ENCODE results near the gene LRP1B.
"Not testable (repeated sequence)": the region's sequence is repeated elsewhere in the genome, so short reads cannot be mapped to it uniquely, and the experiment has no call there.

The LRP1B gene

DNA sequence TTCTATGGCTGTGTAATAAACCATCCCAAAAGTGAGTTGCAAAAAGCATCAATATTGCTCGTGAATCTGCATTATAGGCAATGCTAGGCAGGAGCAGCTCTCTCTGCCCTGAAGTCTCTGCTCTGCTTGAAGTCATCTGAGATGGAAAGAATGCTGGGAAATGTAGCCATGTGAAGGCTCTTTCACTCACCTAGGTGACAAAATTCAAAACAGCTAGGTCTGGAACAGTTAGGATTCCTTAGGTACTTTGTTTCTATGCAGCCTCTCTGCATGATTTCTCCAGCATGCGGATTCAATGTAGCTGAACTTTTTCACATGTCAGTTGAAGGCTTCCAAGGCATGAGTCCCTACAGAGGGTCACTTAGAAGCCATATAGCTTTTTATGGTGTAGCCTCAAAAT, 1383.7 kb downstream of the LRP1B start:
- no peak for DNase-seq

GRCh38 chr2:140744379-140744778, 1386.4 kb downstream of the LRP1B start:
- DNase-seq = no peak

GRCh38 chr2:140737006-140737405, 1393.8 kb downstream of the LRP1B start:
- DNase-seq = no peak

DNA sequence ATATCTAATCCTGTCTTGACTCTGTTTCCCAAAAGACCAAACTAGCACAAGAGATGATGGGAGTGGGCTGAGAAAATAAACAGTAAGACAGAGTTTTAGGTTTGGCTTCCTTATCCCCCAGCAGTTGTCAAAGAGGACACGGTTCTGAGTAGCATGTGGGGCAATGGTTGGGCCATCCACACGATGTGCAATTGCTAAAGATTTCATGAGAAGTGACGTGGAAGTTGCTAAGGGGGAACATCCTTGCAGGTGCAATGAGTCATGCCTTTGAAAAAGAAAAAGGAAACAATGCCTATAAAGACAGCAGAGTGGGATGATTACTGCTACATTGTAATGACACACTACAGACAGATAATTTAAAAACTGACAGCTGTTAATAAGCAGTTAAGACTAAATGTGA, 1395.8 kb downstream of the LRP1B start:
- DNase-seq = no peak

DNA sequence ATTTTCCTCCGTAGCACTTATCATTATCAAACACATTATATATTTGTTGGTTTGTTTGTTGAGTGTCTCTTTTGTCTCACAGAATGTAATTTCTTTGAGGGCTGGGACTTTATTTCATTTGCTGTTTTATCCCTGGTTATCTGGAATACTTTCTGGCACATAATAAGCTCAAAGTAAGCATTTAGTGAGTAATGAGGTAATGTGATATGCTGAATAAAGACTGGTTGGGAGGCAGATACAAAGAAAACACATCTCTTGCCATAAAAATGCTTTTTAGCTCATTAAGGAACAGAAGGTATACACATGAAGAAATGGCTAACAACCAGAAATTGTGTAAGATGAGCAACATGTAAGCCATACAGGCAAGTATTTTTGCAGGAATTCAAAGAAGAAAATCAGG, 1411.8 kb downstream of the LRP1B start:
- no peak for DNase-seq

- no peak for DNase-seq
These were observed 1413.3 kb downstream of the LRP1B start for GRCh38 chr2:140717481-140717880.

DNA sequence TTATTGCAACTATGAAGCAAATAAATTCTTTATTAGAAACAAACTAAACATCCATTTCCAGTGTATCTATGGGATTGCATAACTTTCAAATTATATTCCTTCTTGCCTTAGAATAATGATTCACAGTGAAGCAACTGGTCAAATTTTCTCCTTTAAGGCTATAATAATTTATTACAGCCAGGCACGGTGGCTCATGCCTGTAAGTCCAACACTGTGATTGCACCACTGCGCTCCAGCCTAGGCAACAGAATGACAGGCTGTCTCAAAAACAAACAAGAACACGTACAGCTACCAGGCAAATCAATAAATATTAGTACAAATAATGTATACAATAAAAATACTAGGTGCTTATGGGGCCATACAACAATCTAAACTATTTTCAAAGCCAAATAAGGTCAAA, 1416.2 kb downstream of the LRP1B start:
- no peak for DNase-seq

- no peak for DNase-seq
These were observed 1418.9 kb downstream of the LRP1B start for GRCh38 chr2:140711867-140712266.

GRCh38 chr2:140701726-140702125, 1429.1 kb downstream of the LRP1B start:
- no peak for DNase-seq

GRCh38 chr2:140698636-140699035, 1432.2 kb downstream of the LRP1B start:
- DNase-seq = no peak

DNA sequence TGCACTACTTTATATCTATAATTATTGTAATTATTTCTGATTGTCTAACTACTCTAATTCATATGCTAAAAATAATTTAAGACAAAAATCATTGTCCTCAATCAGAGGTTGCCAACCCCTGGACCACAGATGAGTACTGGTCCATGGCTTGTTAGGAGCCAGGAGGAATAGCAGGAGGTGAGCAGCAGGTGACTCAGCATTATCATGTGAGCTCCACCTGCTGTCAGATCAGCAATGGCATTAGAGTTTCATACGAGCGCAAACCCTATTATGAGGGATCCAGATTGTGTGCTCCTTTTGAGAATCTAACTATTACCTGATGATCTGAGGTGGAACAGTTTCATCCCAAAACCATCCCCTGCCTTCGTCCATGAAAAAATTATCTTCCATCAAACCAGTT, 1434.4 kb downstream of the LRP1B start:
- DNase-seq = no peak

DNA sequence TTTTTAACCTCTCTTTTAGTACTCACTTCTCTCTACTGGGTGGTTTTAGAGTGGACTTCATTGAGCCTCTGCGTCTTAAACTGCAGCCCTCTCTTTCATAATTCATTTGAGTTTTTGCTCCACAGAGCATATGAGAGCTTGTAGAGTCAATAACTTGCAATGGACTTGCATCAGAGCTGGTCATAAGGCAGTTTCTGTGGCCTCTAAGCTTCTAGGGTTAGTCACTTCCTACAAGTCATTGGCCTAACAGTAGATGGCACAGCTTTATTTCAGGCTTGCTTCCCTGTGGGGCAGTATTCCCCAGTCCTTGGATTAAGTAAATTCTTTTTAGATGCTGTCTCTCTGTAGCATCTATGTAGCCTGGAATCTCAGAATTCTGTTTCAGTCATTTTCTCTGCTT, 1435.7 kb downstream of the LRP1B start:
- DNase-seq = no peak

DNA sequence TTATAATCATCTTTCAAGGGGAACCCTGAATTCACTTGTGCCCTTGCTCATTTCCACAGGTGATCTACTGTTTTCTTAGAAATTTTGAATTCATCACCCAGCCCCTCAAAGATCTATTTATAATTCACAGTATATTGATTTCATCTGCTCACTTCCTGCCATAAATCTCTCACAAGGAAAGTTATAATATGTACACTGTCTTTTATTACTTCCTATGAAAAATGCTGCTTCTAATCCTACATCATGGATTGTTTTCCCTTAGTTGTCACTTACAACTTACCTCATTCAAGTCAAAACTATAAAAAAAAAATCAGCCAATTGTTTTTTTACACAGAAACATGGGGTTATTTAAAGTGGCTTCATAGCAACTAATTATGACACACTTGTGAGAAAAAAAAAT, 1443.0 kb downstream of the LRP1B start:
- no peak for DNase-seq

GRCh38 chr2:140683658-140684057, 1447.2 kb downstream of the LRP1B start:
- no peak for DNase-seq

DNA sequence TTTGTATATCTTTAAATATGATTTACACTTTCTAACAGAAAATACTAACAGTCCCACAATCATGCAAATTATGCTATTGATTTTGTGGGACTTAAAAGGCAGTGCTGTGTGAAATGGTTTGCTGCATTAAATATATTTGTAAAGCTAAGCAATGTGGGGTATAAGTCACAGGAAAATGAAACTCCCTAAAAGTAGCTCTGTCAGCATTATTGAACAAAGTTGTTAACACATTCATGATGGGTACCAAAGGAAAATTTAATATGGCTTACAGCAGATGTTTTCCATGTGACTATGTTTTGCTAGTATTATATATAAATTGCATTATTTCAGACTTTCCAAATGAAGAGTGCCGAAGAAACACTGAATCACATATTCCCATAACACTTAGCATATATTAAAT, 1450.0 kb downstream of the LRP1B start:
- no peak for DNase-seq

- DNase-seq = no peak
These were observed 1451.1 kb downstream of the LRP1B start for GRCh38 chr2:140679752-140680151.

- DNase-seq = no peak
These were observed 1460.9 kb downstream of the LRP1B start for GRCh38 chr2:140669911-140670310.

GRCh38 chr2:140667203-140667602, 1463.6 kb downstream of the LRP1B start:
- DNase-seq = no peak

- no peak for DNase-seq
These were observed 1468.3 kb downstream of the LRP1B start for GRCh38 chr2:140662504-140662903.

GRCh38 chr2:140658760-140659692, 1471.8 kb downstream of the LRP1B start:
- no peak for DNase-seq

- DNase-seq = no peak
These were observed 1473.2 kb downstream of the LRP1B start for GRCh38 chr2:140657657-140658056.

GRCh38 chr2:140654565-140654964, 1476.3 kb downstream of the LRP1B start:
- no peak for DNase-seq

DNA sequence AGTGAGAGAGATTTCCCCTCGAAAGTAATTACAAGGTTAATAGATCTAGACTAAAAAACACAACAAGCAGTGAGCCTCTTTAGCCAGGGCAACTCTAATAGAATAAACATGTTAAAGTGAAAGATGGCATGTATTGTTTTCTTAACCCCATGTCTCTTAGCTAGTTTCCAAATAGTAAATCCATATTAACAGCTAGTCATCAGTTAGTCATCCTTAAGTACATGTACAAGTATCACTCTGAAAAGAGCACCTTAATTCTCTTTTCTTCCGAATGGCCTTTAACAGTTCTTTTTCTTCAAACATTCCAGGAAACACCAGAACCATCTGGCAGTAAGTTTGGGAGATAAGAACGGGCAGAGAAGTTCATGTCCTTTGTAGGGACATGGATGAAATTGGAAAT, 1480.0 kb downstream of the LRP1B start:
- DNase-seq = no peak

DNA sequence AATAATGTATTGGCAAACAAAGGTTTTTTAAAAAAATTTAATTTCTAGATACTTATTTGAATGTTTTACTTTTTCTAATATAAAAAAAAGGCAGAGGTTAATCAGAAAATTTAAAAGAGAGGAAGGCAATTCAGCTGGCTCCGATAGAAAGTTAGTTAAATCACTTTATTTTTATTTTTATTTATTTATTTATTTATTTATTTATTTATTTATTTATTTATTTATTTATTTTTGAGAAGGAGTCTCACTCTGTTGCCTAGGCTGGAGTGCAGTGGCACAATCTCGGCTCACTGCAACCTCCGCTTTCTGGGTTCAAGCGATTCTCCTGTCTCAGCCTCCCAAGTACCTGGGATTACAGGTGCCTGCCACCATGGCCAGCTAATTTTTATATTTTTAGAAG, 1480.7 kb downstream of the LRP1B start:
- not testable (repeated sequence) for DNase-seq

DNA sequence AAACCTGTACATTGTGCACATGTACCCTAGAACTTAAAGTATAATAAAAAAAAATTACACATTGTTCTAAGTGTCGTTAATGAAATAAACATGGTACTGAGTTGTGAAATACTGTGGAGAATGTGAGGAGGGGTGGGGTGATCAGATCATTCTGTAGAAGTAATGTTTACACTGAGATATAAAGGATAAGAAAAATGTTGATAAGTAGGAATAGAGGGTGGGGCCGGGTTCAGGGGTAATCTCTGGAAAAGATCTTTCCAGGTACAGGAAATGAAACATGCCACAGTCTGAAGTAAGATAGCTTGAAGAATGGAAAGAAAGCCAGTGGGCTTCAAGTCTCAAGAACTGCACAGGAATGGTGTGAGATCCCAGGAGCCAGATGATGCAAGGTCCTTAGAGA, 1482.4 kb downstream of the LRP1B start:
- no peak for DNase-seq
